CD4-positive, CD25-positive, alpha-beta regulatory T cell (primary cell): ENCODE data around the gene NDRG3. TPM values are rescaled to one million over a fixed set of nuclear protein-coding genes. Genes with fewer than 3 reads are reported as not detected.

Source experiments
- ATAC-seq, 2 donors: fragments of 150-1000 bp; cut with Tn5 transposase; one replicate each; pipeline ENCODE4 v1.10.0; 2021; ENCODE audit warnings: low read depth in 2 of 2, moderate number of reproducible peaks in 2 of 2, moderate library complexity in 1 of 2
- DNase-seq, 3 donors: peaks; one replicate each; pipeline versions ENCODE4 v3.0.0 to v3.0.0-alpha.2; 2012 to 2022; ENCODE audit warnings: mixed read lengths in 1 of 3
- H3K27ac ChIP-seq: one replicate; pipeline ENCODE4 v1.7.0; 2013; ENCODE audit warnings: mild to moderate bottlenecking, low read length; ENCODE audit not compliant: insufficient read depth, poor library complexity, severe bottlenecking
- H3K27me3 ChIP-seq: one replicate; pipeline ENCODE4 v1.7.0; 2013; ENCODE audit warnings: low read length; ENCODE audit not compliant: control insufficient read depth, insufficient read depth
- H3K36me3 ChIP-seq: one replicate; pipeline ENCODE4 v1.7.0; 2013; ENCODE audit warnings: mild to moderate bottlenecking, low read length, moderate library complexity; ENCODE audit not compliant: control insufficient read depth, insufficient read depth
- H3K4me1 ChIP-seq: 2 replicates; pipeline ENCODE4 v1.7.0; 2013; ENCODE audit warnings: mild to moderate bottlenecking, low read length; ENCODE audit not compliant: insufficient read depth, control insufficient read depth, poor library complexity, severe bottlenecking
- H3K4me3 ChIP-seq: one replicate; pipeline ENCODE4 v1.7.0; 2013; ENCODE audit warnings: low read depth, mild to moderate bottlenecking, low read length, moderate library complexity
- H3K9me3 ChIP-seq, 2 experiments: 1 replicate in 1 of 2; 2 replicates in 1 of 2; pipeline ENCODE4 v1.7.0; 2013; ENCODE audit warnings: low read length in 2 of 2, mild to moderate bottlenecking in 1 of 2, moderate library complexity in 1 of 2; ENCODE audit not compliant: control insufficient read depth in 2 of 2
- H3K27ac Mint-ChIP-seq, 3 donors: one replicate each; pipeline ENCODE4 v1.8.0; 2020 to 2022; ENCODE audit warnings: mild to moderate bottlenecking in 3 of 3, mixed read lengths in 3 of 3, moderate library complexity in 2 of 3
- H3K27me3 Mint-ChIP-seq: one replicate; pipeline ENCODE4 v1.8.0; 2022; ENCODE audit warnings: mild to moderate bottlenecking, mixed read lengths
- H3K36me3 Mint-ChIP-seq: one replicate; pipeline ENCODE4 v1.8.0; 2020; ENCODE audit warnings: mixed read lengths
- H3K4me1 Mint-ChIP-seq, 4 donors: one replicate each; pipeline ENCODE4 v1.8.0; 2020 to 2022; ENCODE audit warnings: mixed read lengths in 4 of 4, mild to moderate bottlenecking in 1 of 4
- H3K4me3 Mint-ChIP-seq, 4 donors: one replicate each; pipeline ENCODE4 v1.8.0; 2020 to 2022; ENCODE audit warnings: mild to moderate bottlenecking in 4 of 4, mixed read lengths in 4 of 4, moderate library complexity in 3 of 4
- H3K9me3 Mint-ChIP-seq, 7 donors: one replicate each; pipeline ENCODE4 v1.8.0; 2020 to 2022; ENCODE audit warnings: mixed read lengths in 7 of 7, mild to moderate bottlenecking in 3 of 7, moderate library complexity in 2 of 7
- polyA plus RNA-seq, 4 donors: library from polyadenylated mRNA; unstranded; fragments of 300-500 nt; fragmentation: Illumina TruSeq; gene quantifications; one replicate each; pipeline ENCODE4 v1.2.3, GENCODE V29; 2021
- total RNA-seq: library from RNA; stranded (reverse); gene quantifications from one replicate; pipeline ENCODE4 v1.2.3, GENCODE V29; 2022

Gene NDRG3
- total and polyA plus RNA-seq, 5 donors from 2014 or later: 26.7 to 57.2 (median 54.8) TPM

- peak within 1 kb of the TSS; percentile 97 to 99 (median 98) for H3K27ac Mint-ChIP-seq
These were observed 140.3 kb downstream of the NDRG3 start, which contains the start of gene RAB5IF for GRCh38 chr20:36605399-36606157. Gene RAB5IF, plus strand, starts transcription at chr20:36605779. Its CDS starts 173 bp downstream, at chr20:36605952.

GRCh38 chr20:36604952-36605398 is 140.9 kb downstream of the NDRG3 start:
- Mint-ChIP-seq H3K36me3 (no peaks in the 10 kb centered on the region), H3K27me3 (peaks cover 12% of the 10 kb centered on the region), H3K4me3 (peak overlapping the region; percentile 95 to 100 (median 96)), H3K9me3 (peaks cover 0 to 2% (median 0%) of the 10 kb centered on the region in 7 donors), H3K27ac (peak overlapping the region; percentile 97 to 99 (median 98)), H3K4me1 (peaks cover 7 to 31% (median 17%) of the 10 kb centered on the region in 4 donors)
- DNase-seq: peak in 1 of 3 donors; percentile 42
- ATAC-seq: peak; percentile 7 to 20
- H3K27me3 ChIP-seq: no peaks in the 10 kb centered on the region
- peak overlapping the region; percentile 95 for H3K27ac ChIP-seq
- peaks cover 22% of the 10 kb centered on the region for H3K36me3 ChIP-seq
- no peaks in the 10 kb centered on the region for H3K9me3 ChIP-seq
- H3K4me1 ChIP-seq: peaks cover 26% of the 10 kb centered on the region
- peak overlapping the region; percentile 73 for H3K4me3 ChIP-seq

More at GRCh38 chr20:36605399-36606157, 140.3 kb downstream of the NDRG3 start, which contains the start of gene RAB5IF:
- H3K4me1 Mint-ChIP-seq: peaks cover 7 to 31% (median 14%) of the 10 kb centered on the region in 4 donors
- H3K27me3 Mint-ChIP-seq: peaks cover 12% of the 10 kb centered on the region
- Histone ChIP-seq H3K4me3 (peak within 1 kb of the TSS; percentile 96), H3K9me3 (no peaks in the 10 kb centered on the region), H3K27ac (peak within 1 kb of the TSS; percentile 95), H3K27me3 (no peaks in the 10 kb centered on the region), H3K36me3 (peaks cover 24% of the 10 kb centered on the region), H3K4me1 (peaks cover 26% of the 10 kb centered on the region)
- DNase-seq (peak; percentile 99), ATAC-seq (peak; percentile 91 to 92)
- peak within 1 kb of the TSS; percentile 95 to 100 (median 96) for H3K4me3 Mint-ChIP-seq
- H3K9me3 Mint-ChIP-seq: peaks cover 0 to 2% (median 0%) of the 10 kb centered on the region in 7 donors
- no peaks in the 10 kb centered on the region for H3K36me3 Mint-ChIP-seq

Other genes with a start within 250 kb of the NDRG3 start
- 7.7 TPM for gene MYL9, start 204.6 kb downstream of the NDRG3 start, total RNA-seq
- gene MYL9, start 204.6 kb downstream of the NDRG3 start, polyA plus RNA-seq: not detected
- 38.9 TPM for gene TGIF2, start 172.5 kb downstream of the NDRG3 start, total RNA-seq
- 10 to 100 TPM; 19.4 to 27.7 (median 24.1) TPM for gene TGIF2, start 172.5 kb downstream of the NDRG3 start, polyA plus RNA-seq
- gene RAB5IF, start 140.3 kb downstream of the NDRG3 start, total RNA-seq: 75.8 TPM
- gene RAB5IF, start 140.3 kb downstream of the NDRG3 start, polyA plus RNA-seq: 100 to 1,000 TPM; 199 to 248 (median 214) TPM
- gene SLA2, start 99.9 kb downstream of the NDRG3 start, total RNA-seq: 39.4 TPM
- 10 to 100 TPM; 11.9 to 17.0 (median 14.7) TPM for gene SLA2, start 99.9 kb downstream of the NDRG3 start, polyA plus RNA-seq
- 12.2 TPM for gene DSN1, start 27.7 kb upstream of the NDRG3 start, total RNA-seq
- gene DSN1, start 27.7 kb upstream of the NDRG3 start, polyA plus RNA-seq: 10 to 100 TPM; 11.8 to 17.9 (median 13.8) TPM
- not detected for gene TLDC2, start 130.0 kb upstream of the NDRG3 start, total RNA-seq
- under 1 TPM; 0.32 to 0.57 (median 0.41) TPM for gene TLDC2, start 130.0 kb upstream of the NDRG3 start, polyA plus RNA-seq
- gene SAMHD1, start 205.6 kb upstream of the NDRG3 start, total RNA-seq: 723 TPM
- gene SAMHD1, start 205.6 kb upstream of the NDRG3 start, polyA plus RNA-seq: 100 to 1,000 TPM; 327 to 481 (median 401) TPM